ENCODE results near the gene OR2AT4.
"Not testable (repeated sequence)": the region's sequence is repeated elsewhere in the genome, so short reads cannot be mapped to it uniquely, and the experiment has no call there.

OR2AT4 gene

DNA sequence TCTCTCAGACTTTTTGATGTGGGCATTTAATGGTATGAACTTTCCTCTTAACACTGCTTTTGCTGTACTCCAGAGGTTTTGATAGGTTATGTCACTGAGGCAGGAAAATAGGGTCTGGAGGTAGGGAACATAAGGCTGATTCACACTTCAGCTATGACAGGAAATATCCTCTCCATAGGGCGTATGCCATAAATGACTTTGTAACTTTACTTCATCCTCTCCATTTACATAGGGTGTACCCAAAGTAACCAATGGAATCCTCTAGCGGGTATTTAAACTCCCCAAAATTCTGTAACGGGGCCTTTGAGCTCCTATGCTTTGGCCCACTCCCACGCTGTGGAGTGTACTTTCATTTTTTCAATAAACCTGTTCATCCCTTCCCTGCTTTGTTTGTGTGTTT, 49.5 kb downstream of the OR2AT4 start:
- H3K4me3 ChIP-seq (ENCODE audit: low read depth, low read length): no peak overlapping the region
- DNase-seq (ENCODE audit: low read depth): no peak
- TF ChIP-seq MAX (IDR thresholded peaks at IDR 0.05; ENCODE audit: low read depth, low read length) (no peak), POLR2A (IDR thresholded peaks at IDR 0.05; ENCODE audit: extremely low read depth, insufficient read length) (no peak), MYC (IDR thresholded peaks at IDR 0.05; ENCODE audit: low read depth, low read length) (no peak), CTCF (IDR thresholded peaks at IDR 0.05; ENCODE audit: low read depth, low read length) (no peak)

- not testable (repeated sequence) for H3K4me3 ChIP-seq (ENCODE audit: low read depth, low read length); DNase-seq (ENCODE audit: low read depth)
Measured at GRCh38 chr11:75046668-75047067, 50.0 kb downstream of the OR2AT4 start.

DNA sequence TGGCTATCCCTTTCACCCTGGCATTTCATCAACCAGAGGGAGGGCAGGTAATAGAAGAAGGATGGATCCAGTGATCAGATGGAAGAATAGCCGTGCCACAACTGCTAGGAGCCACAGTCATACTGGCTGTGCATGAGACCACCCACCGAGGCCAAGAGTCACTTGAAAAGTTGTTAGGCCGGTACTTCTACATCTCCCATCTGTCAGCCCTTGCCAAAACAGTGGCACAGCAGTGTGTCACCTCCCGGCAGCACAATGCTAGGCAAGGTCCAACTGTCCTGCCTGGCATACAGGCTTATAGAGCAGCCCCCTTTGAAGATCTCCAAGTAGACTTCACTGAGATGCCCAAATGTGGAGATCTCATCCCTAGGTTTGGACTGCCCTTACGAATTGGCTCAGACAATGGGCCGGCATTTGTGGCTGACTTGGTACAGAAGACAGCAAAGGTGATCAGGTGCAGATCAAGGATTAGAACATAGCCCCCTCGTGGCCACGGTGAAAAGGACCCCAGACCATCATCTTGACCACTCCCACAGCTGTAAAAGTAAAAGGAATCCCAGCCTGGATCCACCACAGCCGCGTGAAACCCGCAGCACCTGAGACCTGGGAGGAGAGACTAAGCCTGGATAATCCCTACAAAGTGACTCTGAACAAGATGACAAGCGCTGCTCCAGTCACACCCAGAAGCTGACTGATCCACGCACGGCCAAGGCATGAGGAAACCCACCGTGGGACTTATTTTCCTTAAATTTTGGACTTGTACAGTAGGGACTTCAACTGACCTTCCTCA, 52.1 kb downstream of the OR2AT4 start:
- H3K4me3 ChIP-seq (ENCODE audit: low read depth, low read length); DNase-seq (ENCODE audit: low read depth): not testable (repeated sequence)

GRCh38 chr11:75041821-75042220, 54.9 kb downstream of the OR2AT4 start:
- H3K4me3 ChIP-seq (ENCODE audit: low read depth, low read length); DNase-seq (ENCODE audit: low read depth): not testable (repeated sequence)

- DNase-seq (ENCODE audit: low read depth): no peak
- TF ChIP-seq POLR2A (IDR thresholded peaks at IDR 0.05; ENCODE audit: extremely low read depth, insufficient read length) (no peak), MYC (IDR thresholded peaks at IDR 0.05; ENCODE audit: low read depth, low read length) (no peak), MAX (IDR thresholded peaks at IDR 0.05; ENCODE audit: low read depth, low read length) (no peak), CTCF (IDR thresholded peaks at IDR 0.05; ENCODE audit: low read depth, low read length) (no peak)
- no peak overlapping the region for H3K4me3 ChIP-seq (ENCODE audit: low read depth, low read length)
Measured at GRCh38 chr11:75041263-75041662, 55.4 kb downstream of the OR2AT4 start.

GRCh38 chr11:75040167-75040770, 56.4 kb downstream of the OR2AT4 start:
- DNase-seq (ENCODE audit: low read depth): no peak
- no peak for TF ChIP-seq CTCF (IDR thresholded peaks at IDR 0.05; ENCODE audit: low read depth, low read length)
- TF ChIP-seq POLR2A (IDR thresholded peaks at IDR 0.05; ENCODE audit: extremely low read depth, insufficient read length): no peak
- TF ChIP-seq MAX (IDR thresholded peaks at IDR 0.05; ENCODE audit: low read depth, low read length): no peak
- TF ChIP-seq MYC (IDR thresholded peaks at IDR 0.05; ENCODE audit: low read depth, low read length): no peak
- no peak overlapping the region for H3K4me3 ChIP-seq (ENCODE audit: low read depth, low read length)

DNA sequence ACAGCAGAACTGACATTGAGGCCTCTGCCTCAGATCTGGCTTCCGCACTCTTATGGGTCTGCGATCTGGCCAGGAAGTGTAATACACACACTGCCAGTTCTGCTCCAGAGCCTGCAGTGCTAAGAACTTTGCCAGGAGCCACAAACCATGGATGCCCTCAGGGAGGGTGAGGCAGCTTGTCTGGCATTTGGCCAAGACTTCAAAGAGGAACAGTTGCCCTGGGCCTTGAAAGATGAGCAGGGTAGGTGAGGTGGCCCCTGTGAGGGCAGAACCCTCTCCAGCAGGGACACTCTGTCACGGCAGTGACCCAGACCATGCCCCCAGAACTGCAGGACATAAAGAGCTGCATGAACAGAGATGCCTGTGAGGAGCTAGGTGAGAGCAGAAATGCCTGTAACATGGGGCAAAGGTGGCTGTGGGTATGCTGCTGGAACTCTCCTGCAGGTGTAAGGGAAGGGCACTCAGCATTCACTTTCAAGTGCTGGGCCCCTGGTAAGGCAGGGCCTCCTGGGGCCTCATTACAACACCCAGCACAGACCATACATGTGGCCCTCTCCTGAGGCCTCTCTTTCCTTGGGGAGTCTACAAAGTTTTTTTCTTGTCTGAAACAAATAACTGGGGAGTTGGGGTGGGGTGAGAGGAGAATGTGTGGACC, 60.6 kb downstream of the OR2AT4 start:
- DNase-seq (ENCODE audit: low read depth): peak; percentile 33
- no peak overlapping the region for H3K4me3 ChIP-seq (ENCODE audit: low read depth, low read length)
- TF ChIP-seq CTCF (IDR thresholded peaks at IDR 0.05; ENCODE audit: low read depth, low read length): no peak
- no peak for TF ChIP-seq MYC (IDR thresholded peaks at IDR 0.05; ENCODE audit: low read depth, low read length)
- TF ChIP-seq MAX (IDR thresholded peaks at IDR 0.05; ENCODE audit: low read depth, low read length): no peak
- no peak for TF ChIP-seq POLR2A (IDR thresholded peaks at IDR 0.05; ENCODE audit: extremely low read depth, insufficient read length)

All from NB4 (cell line).